Stimulated activated CD4-positive, alpha-beta T cell treated with anti-CD3 and anti-CD28 coated beads, Interleukin-15, amount 100 ng/mL, for 24 hours (primary cell): ENCODE measurements around the gene LGALS16.
"Not testable (repeated sequence)": the region's sequence is repeated elsewhere in the genome, so short reads cannot be mapped to it uniquely, and the experiment has no call there.

ENCODE experiments used
- DNase-seq: peaks from one replicate; pipeline ENCODE4 v3.0.0-alpha.2; 2020

The LGALS16 gene, protein sequence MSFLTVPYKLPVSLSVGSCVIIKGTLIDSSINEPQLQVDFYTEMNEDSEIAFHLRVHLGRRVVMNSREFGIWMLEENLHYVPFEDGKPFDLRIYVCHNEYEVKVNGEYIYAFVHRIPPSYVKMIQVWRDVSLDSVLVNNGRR

DNA sequence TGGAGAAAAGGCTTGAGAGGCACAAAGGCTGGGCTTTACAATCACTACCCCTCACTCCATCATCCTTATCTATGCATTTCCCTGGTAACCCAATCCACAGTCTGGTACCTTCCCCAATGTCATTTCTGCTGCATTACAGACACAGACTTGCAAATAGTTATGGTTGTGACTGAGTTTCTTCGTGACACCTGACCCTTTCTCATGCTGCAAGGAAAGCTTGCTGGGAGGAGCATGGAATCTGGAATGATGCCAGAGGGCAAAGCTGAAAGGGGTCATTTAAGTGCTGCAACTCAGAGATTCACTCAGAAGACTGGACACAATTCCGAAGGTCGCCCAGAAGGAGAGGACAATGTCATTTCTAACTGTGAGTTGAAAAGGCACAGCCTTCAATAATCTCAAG, at the start of gene LGALS16:
LGALS16 (plus strand) TSS at position 301 of the 400 bp plus-strand sequence; CDS start at position 350, 49 bp downstream.
- no peak for DNase-seq

DNA sequence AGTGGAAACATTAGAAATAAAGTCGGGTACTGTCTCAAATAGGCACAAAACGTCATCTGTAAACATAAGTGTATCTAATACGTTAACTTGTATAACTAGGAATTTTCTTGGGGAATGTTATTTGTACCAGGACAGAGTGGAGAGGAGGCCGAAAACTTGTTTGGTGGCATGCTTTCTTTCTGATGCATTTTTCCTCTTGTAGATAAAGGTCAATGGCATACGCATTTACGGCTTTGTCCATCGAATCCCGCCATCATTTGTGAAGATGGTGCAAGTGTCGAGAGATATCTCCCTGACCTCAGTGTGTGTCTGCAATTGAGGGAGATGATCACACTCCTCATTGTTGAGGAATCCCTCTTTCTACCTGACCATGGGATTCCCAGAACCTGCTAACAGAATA, 48.7 kb upstream of the LGALS16 start:
- no peak for DNase-seq

DNA sequence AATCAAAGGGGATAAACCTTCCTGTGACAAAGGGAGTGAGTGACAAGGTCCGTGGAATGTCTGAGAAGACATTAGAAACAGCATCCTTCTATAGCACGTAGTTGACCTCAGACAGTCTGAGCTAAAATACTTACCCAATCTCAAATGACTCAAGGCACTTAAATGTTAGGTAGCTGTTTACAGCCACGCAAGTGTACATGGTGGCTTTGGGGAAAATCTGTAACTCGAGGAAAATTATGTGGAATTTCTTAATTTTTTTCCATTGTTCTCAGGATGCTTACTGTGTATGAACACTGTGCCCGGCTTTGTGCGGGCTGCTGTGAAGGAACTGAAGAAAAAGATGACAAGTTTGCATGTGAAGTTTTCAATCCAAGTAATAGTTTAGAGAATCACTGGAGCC, 48.2 kb upstream of the LGALS16 start:
- no peak for DNase-seq

DNA sequence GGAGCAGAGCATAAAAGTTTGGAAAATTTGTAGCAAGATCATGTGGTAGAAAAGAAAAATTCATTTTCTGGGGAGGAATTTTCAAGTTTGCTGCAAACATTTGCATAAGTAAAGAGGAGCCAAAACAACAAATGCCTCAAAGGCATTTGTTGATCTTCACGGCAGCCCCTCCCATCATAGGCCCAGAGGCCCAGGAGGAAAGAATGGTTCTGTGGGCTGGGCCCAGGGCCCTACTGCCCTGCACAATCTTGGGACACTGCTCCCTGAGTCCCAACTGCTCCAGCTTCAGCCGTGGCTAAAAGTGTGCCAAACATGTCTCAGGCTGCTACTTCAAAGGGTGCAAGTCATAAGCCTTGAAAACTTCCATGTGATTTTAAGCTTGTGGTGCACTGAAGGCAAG, 42.1 kb upstream of the LGALS16 start:
- DNase-seq: no peak

DNA sequence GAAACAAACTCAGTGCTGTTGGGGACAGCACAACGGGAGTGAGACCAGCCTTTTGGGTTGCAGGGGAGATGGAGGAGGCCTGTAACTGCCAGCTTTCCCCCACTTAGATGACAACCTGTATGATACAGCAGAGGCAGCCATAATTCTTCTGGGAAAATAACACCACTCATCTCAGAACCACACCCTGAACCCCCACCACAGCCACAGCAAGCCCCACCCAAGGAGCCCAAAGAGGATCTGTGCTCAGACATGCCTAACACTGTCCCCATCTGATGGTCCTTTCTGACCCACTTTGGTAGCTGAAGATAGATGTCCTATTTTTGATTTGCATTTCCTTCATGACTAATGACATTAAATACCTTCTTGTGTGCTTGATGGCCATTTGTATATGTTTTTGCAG, 38.0 kb upstream of the LGALS16 start:
- DNase-seq: no peak

DNA sequence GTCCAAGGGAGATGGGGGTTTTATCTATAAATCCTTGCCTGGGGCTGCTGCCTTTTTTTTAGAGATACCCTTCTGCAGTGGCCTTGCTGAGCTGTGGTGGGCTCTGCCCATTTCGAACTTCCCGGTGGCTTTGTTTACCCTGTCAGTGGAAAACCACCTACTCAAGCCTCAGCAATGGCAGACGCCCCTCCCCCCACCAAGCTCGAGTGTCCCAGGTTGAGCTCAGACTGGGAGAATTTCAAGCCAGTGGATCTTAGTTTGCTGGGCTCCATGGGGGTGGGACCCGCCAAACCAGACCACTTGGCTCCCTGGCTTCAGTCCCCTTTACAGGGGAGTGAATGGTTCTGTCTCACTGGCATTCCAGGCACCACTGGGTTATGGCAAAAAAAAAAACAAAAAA, 31.8 kb upstream of the LGALS16 start:
- DNase-seq: no peak

DNA sequence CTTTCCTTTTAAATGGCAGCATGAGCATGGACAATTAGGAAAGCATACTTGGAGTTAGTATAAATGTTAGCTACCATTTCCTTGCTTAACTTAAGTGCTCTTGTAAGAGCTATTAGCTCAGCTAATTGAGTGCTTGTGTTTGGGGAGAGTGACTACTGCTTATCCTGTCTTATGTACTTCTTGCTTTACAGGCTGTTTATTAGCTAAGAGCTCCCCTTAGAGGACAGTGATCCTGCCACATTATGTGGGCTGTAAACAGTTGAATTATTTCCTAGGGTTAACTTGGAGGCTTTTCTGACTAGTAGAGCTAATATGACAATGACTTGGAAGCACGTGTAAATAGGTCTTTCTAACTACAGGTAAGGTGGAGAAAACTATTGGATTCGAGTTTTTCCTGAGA, 28.1 kb upstream of the LGALS16 start:
- not testable (repeated sequence) for DNase-seq

DNA sequence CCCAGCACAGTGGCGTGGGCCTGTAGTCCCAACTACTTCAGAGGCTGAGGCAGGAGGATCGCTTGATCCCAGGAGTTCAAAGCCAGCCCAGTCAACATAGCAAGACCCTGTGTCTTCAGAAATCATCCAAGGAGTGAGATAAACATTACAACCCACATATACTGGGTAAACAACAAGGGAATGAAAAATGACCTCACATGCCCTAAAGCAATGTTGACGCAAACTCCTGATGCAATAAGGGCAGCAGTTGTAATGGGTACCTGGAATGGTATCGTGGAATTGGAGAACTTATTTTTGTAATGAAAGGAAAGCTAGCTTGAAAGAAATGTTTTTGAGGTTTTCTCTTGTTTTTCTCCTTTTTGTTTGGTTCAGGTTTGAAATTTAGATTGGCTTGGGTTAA, 24.5 kb upstream of the LGALS16 start:
- DNase-seq: no peak

DNA sequence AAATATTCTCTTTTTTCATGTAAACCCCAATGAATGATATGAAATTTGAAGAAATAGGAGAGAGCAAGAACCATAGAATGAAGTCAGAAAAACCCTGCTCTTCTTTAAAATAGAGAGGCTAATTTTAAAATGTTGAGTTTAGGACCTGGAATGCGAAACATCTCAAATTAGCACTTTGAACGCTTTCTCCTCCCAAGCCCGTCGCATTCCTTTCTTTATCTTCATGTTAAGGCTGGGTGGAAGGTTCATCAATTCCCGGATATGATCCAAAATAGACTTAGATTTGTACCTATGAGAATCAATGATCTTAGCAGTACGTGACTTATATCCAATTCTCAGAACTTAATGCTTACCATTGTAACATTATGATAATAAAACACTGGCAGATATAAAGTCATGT, 24.1 kb upstream of the LGALS16 start:
- DNase-seq: no peak

DNA sequence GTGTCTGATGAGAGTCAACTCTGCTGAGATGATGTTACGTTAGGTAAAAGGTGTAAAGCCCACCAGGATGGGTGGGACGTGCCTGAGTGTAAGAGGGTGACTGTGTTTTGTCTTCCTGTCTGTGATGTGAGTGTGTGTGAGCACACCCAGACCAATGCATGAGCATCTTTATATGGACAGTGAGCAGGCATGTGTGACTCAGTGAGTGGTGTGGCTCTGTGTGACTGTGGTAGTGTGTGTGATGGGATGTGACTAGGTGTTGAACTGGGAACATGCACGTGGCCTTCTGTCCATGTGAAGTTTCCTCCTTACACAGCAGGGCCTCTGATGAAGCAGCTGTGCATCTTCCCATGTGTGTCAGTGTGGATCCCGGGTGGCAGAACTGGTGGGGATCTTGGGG, 17.8 kb upstream of the LGALS16 start:
- DNase-seq: no peak

DNA sequence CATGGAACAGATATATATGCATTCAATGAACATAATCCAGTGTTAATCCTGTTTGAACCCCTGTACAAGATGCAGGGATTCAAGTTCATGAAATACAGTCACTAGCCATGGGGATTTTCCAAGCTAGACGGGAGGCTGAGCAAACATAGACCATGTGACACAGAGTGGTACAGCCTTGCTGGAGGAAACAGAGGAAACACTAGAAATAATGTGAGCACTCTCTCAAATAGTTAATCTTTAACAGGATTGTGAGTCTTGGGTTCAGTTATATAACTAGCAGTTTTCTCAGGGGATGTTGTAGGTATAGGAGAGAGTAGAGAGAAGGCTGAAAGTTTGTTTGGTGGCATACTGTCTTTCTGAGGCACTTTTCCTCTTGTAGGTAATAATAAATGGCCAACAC, 13.9 kb upstream of the LGALS16 start:
- no peak for DNase-seq

DNA sequence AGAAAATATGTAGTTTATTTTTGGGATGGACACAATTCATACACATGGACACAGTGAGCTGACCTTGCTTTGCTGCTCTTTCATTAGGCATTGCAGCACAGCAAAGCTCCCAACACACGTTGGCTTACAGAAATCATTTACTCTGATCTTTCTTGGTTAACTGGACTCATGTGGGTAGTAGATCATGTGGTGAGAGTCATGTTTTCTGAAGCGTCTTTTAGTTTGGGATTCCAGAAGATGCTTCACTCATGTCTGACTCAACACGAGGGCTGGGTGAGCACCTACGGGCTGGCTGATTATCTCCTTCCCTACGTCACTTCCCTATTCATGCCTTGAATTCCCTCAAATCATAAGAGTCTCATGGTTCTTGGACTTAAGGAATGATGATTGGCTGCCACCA, 12.1 kb upstream of the LGALS16 start:
- no peak for DNase-seq

DNA sequence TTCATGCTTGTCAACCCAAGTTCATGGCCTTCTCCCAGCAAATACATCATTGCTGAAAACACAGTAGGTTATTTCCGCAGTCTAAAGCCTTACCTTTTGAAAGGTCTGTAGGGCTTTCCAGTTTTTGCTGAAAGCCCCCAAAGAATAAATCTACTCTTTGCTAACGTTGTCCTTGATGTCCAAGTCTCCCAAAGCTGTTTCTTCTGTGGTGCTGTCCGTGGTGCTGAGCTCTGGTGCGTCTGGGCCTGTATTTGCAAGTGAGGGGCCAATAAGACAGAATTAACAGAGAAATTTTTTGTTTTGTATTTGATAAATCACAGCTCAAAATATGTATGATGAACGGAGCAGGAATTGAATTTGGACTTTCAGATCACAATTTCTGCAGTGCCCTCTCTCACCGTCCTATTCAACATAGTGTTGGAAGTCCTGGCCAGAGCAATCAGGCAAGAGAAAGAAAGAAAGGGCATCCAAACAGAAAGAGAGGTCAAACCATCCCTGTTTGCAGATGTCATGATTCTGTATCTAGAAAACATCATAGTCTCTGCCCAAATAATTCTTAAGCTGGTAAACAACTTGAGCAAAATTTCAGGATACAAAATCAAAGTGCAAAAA, 9.8 kb upstream of the LGALS16 start:
- DNase-seq: peak; percentile 34

DNA sequence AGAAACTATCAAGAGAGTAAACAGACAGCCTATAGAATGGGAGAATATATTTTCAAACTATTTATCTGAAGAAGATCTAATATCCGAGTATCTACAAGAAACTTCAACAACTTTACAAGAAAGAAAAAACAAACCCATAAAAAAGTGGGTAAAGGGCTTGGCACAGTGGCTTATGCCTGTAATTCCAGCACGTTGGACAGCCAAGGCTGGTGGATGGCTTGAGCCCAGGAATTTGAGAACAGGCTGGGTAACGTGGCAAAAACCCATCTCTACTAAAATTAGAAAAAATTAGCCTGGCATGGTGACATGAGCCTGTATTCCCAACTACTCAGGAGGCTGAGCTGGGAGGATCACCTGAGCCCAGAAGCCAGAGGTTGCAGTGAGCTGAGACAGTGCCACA, 7.8 kb upstream of the LGALS16 start:
- DNase-seq: no peak

DNA sequence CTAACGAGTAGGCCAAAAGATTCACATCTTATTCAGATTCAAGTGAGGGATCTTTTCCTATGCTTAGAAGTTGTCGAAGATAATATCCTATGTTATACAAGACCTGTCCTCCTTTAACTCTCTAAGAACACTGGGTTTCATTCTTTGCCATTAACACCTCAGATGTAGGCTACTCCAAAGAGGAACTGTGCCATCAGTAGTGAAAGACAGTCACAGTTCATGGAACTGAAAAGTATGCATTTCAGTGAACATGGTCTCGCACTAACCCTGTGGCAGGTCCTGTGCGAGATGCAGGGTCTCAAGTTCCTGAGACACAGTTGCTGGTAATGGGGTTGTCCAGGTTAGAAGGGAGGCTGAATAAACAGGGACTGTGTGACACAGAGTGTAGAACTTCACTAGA, 4.1 kb downstream of the LGALS16 start:
- DNase-seq: no peak

DNA sequence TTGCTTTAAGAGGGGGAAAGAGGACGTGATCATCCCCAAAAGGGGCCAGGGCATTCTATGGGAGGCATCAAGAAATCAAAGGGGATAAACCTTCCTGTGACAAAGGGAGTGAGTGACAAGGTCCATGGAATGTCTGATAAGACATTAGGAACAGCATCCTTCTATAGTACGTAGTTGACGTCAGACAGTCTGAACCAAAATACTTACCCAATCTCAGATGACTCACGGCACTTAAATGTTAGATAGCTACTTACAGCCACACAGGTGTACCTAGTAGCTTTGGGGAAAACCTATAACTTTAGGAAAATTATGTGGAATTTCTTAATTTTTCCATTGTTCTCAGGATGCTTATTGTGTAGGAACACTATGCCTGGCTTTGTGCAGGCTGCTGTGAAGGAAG, 4.9 kb downstream of the LGALS16 start:
- DNase-seq: no peak

DNA sequence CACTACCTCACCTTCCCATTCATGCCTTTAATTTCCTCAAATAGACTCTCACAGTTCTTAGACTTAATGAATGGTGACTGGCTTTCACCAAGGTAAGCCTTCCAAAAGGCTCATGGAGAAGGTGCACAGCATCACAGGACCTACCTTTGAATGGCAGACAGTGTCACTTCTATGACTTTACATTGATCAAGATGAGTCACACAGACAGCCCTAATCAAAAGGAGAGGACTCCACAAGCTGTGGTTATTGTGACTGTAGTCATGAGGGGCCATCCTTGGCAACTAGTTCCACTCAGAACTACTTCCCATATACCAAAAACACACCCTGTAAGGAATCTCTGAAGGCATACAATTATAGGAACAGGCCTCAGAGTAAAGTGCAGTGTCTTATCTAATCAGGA, 5.9 kb downstream of the LGALS16 start:
- no peak for DNase-seq

DNA sequence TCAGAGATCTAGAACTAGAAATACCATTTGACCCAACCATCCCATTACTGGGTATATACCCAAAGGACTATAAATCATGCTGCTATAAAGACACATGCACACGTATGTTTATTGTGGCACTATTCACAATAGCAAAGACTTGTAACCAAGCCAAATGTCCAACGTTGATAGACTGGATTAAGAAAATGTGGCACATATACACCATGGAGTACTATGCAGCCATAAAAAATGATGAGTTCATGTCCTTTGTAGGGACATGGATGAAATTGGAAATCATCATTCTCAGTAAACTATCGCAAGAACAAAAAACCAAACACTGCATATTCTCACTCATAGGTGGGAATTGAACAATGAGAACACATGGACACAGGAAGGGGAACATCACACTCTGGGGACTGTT, 14.1 kb downstream of the LGALS16 start:
- DNase-seq: not testable (repeated sequence)

DNA sequence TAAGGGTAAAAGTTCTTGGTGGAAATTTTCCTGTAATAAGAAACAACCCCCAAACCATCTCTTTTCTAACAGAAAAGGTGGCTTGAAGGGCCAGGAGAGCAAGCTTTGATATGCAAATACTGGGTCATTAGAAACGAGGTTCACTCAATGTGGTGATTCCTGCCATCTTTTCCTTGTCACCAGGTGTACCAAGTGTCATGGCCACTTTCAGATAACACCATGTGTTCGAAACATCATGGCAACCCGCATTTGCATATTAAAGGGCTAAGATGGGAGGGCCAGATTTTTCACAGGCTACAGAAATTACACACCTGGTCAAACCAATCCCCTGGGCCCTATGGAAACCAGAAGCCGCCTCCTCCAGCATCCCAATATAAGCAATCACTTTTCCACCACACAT, 15.3 kb downstream of the LGALS16 start:
- DNase-seq: no peak

DNA sequence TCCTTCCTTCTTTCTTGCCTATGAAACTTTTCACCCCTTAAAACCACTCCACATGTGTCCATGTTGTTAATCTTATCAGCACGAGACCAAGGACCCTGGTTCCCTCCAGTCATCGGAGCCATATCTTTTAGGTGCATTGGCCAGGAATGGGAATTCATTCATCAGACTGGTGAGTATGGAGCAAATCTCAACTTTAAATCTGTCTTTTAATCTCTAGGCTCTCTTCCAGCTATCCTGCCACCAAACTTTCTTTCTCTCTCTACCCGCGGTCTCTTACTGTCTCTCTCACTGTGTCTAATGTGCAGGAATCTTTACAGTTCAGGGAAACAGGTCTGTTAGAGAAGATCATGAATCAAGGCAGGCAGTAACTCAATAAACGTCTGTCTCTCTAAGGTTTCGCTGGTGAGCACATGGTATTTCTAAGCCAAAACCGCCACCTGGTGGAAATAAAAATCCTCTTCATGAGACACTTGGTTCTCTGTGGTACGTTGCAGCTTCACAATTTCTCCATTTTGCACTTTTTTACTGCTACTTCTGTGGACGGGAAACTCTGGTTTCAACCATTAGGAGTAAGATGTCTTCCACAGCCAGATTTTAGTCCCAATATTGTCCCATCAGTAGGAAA, 16.1 kb downstream of the LGALS16 start:
- DNase-seq: peak; percentile 48

DNA sequence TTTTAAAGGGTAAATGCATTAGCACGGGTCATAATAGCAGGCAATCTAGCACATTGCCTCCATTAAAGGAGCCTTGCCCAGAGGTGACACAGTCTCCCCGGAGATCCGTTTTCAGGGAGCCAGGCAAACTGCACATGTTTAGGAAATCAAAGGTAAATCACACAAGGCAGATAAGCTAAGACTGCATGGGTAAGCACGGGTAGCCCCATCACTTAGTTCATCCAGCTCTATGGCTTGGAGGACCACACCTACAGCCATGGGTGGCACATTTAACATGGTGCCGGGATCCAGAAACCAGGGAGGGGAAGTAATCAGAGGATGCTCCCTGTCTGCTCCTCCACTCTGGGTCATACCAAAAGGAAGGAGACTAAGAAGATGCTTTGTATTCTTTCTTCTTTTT, 16.8 kb downstream of the LGALS16 start:
- DNase-seq: no peak

DNA sequence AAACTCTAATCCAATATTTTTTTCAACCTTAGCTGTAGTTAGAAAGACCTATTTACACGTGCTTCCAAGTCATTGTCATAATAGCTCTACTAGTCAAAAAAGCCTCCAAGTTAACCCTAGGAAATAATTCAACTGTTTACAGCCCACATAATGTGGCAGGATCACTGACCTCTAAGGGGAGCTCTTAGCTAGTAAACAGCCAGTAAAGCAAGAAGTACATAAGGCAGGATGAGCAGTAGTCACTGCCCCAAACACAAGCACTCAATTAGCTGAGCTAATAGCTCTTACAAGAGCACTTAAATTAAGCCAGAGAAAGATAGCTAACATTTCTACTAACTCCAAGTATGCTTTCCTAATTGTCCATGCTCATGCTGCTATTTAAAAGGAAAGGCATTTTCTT, 18.1 kb downstream of the LGALS16 start:
- DNase-seq: not testable (repeated sequence)

DNA sequence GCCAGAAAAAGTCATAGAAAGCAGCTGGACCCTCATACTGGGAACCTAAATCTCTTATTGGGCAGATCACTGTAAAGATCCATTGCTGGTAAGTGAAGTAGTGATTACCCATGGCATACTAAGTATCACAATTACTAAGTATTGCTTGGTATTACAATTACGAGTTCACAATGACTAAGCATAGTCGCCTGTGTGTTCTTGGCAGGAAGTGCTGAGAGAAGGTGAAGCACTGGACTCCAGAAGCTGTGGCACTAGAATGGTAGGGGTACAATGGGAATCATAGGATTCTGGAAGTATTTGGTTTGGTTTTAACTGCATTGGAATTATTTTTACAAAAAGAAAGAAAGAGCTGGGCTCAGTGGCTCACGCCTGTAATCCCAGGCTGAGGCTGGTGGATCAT, 20.3 kb downstream of the LGALS16 start:
- peak; percentile 37 for DNase-seq

DNA sequence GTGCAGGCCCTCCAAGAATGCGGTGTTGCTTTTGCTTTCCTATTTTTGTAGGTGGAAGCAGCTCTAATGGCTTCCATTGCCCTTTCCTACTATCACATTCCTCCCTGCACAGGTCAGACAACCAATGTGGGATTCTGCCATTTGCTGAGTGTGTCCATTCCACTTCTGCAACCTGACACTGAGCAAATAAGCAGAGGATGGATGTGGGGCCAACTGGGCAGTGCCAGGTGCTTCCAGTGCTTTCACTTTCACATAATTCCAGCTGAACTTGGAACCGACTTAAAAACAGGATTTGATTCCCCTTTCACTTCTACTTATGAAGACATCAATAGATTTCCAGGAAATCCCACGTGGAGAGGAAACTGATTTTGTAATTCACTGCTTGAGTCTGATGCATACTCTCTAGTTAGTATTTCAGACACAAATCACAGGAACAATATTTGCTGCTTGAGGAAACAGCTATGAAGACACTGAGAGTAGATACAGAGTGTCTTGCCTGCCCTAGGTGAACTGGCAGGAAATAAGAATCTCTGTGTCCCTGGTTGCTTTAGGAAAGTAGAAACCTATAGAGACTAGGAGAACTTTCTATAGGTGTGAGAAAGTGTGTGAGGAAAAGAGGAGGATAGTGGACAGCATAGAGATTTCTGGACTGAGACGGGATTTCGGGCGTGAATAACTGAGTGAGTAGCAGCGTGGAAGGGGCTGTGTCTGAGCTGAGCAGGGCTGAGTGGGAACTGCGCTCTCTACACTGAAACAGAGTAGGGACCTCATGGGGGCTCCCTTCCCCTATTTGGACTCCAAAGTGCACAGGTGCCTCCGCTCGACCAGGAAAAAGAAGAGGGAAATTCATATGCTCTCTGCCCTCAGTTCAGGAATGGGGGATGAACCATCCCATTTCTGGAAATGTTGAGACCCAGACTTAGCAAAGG, 22.5 kb downstream of the LGALS16 start:
- no peak for DNase-seq
